Measurements from ENCODE around the gene MAP2K1. TPM values are rescaled to one million over a fixed set of nuclear protein-coding genes. Genes with fewer than 3 reads are reported as not detected.

MAP2K1 gene
- polyA plus RNA-seq, 1 of the 3 experiments (the other 2 are of a cell fraction), result 21.8 TPM

DNA sequence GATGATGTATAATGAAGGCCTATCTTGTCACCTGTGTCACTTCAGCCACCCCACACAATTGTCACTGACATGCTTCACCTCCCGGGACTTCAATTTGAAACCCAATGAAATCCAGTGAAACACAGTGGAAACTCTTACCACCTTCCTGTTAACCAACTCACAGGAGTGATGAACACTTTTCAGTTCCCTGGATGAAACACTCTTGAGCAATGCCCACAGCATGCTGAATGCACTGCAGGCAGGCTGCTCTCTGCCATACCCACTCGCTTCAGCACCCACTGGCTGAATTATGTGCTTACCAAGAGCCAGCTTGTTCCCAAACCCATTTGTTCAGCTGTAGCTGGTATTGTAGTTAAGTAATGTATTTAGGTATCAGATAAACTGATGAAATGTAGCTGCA is 47.0 kb downstream of the MAP2K1 start:
- Histone ChIP-seq H3K4me2 (no peak overlapping the region), H3K9me2 (no peaks in the 10 kb centered on the region), H3K9me3 (no peaks in the 10 kb centered on the region), H3K27ac (ENCODE audit: low read depth in 2 of 2, low read length in 1 of 2) (no peak overlapping the region), H3K4me1 (ENCODE audit: control insufficient read depth in 1 of 2, insufficient read depth in 2 of 2, low read depth in 1 of 2, low read length in 1 of 2) (no peaks in the 10 kb centered on the region; a peak in 1 of 4 replicates), H4K20me1 (ENCODE audit: insufficient read depth) (peaks cover 5% of the 10 kb centered on the region; the same call in 1 of the 2 replicates), H3F3A (replicated peaks; ENCODE audit: insufficient read depth) (peaks cover 3% of the 10 kb centered on the region), H3K36me3 (replicated peaks in 1 of 2; ENCODE audit: control insufficient read depth in 1 of 2, insufficient read depth in 2 of 2, low read length in 1 of 2) (peaks cover 14 to 22% of the 10 kb centered on the region in 2 experiments), H3K9ac (no peak overlapping the region), H3K79me2 (ENCODE audit: insufficient read depth) (peaks cover 47% of the 10 kb centered on the region), H3K27me3 (ENCODE audit: insufficient read depth) (no peaks in the 10 kb centered on the region), H2AFZ (ENCODE audit: low read depth) (no peak overlapping the region), H3K4me3 (ENCODE audit: low read depth in 2 of 2, low read length in 1 of 2) (no peak overlapping the region)
- no peak for DNase-seq
- no peak for TF ChIP-seq NFIC (IDR thresholded peaks at IDR 0.05; ENCODE audit: borderline replicate concordance)
- no peak for TF ChIP-seq FOXJ3 (CRISPR knock-in tag; IDR thresholded peaks at IDR 0.05)
- no peak for TF ChIP-seq RCOR1 (IDR thresholded peaks at IDR 0.05; ENCODE audit: low read length)
- no peak for TF ChIP-seq SIN3A (IDR thresholded peaks at IDR 0.05; ENCODE audit: borderline replicate concordance, low read depth, low read length)
- TF ChIP-seq POLR2AphosphoS5 (IDR thresholded peaks at IDR 0.05; ENCODE audit: low read depth, low read length), result no peak
- TF ChIP-seq, protein P1, sequence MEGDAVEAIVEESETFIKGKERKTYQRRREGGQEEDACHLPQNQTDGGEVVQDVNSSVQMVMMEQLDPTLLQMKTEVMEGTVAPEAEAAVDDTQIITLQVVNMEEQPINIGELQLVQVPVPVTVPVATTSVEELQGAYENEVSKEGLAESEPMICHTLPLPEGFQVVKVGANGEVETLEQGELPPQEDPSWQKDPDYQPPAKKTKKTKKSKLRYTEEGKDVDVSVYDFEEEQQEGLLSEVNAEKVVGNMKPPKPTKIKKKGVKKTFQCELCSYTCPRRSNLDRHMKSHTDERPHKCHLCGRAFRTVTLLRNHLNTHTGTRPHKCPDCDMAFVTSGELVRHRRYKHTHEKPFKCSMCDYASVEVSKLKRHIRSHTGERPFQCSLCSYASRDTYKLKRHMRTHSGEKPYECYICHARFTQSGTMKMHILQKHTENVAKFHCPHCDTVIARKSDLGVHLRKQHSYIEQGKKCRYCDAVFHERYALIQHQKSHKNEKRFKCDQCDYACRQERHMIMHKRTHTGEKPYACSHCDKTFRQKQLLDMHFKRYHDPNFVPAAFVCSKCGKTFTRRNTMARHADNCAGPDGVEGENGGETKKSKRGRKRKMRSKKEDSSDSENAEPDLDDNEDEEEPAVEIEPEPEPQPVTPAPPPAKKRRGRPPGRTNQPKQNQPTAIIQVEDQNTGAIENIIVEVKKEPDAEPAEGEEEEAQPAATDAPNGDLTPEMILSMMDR (IDR thresholded peaks at IDR 0.05), result no peak
- no peak for TF ChIP-seq TEAD4 (IDR thresholded peaks at IDR 0.05; ENCODE audit: borderline replicate concordance, insufficient read depth)
- TF ChIP-seq, protein P2, sequence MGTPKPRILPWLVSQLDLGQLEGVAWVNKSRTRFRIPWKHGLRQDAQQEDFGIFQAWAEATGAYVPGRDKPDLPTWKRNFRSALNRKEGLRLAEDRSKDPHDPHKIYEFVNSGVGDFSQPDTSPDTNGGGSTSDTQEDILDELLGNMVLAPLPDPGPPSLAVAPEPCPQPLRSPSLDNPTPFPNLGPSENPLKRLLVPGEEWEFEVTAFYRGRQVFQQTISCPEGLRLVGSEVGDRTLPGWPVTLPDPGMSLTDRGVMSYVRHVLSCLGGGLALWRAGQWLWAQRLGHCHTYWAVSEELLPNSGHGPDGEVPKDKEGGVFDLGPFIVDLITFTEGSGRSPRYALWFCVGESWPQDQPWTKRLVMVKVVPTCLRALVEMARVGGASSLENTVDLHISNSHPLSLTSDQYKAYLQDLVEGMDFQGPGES (IDR thresholded peaks at IDR 0.05; ENCODE audit: low read depth, low read length), result no peak
- TF ChIP-seq RAD21 (IDR thresholded peaks at IDR 0.05; ENCODE audit: low read length), result no peak
- no peak for TF ChIP-seq EZH2phosphoT487 (IDR thresholded peaks at IDR 0.05; ENCODE audit: borderline replicate concordance, low read depth)
- TF ChIP-seq, protein P3, sequence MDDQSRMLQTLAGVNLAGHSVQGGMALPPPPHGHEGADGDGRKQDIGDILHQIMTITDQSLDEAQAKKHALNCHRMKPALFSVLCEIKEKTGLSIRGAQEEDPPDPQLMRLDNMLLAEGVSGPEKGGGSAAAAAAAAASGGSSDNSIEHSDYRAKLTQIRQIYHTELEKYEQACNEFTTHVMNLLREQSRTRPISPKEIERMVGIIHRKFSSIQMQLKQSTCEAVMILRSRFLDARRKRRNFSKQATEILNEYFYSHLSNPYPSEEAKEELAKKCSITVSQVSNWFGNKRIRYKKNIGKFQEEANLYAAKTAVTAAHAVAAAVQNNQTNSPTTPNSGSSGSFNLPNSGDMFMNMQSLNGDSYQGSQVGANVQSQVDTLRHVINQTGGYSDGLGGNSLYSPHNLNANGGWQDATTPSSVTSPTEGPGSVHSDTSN (IDR thresholded peaks at IDR 0.05), result no peak
- TF ChIP-seq NRF1 (IDR thresholded peaks at IDR 0.05; ENCODE audit: low read depth, low read length), result no peak
- no peak for TF ChIP-seq JUND (IDR thresholded peaks at IDR 0.05)
- TF ChIP-seq RFX5 (IDR thresholded peaks at IDR 0.05; ENCODE audit: low read length), result no peak
- WGBS (ENCODE audit: low lambda C conversion rate), result 86% methylated on average over 2 of the region's 2 CpGs
- ChIA-PET POLR2A (no interaction called here), CTCF (no interaction called here)

DNA sequence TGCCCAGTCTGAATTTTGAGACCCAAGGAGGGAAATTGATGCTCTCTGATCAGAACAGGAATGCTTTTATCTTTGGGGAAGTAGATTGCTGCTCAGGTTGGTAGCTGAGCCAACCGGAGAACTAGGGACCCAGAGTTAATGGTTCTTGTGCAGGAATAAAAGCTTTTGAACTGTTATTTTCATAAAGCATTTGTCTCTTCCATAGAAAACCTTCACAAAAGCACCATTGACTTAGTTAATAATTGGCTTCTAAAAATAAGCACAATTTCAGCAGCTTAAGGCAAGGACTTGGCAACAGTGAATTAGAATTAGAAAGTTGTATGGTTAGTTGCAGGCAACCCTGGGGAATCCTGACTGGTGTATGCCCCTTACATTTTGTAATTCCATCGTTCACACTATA is 53.8 kb downstream of the MAP2K1 start:
- H3K4me3 ChIP-seq (ENCODE audit: low read depth in 2 of 2, low read length in 1 of 2), result no peak overlapping the region
- no peaks in the 10 kb centered on the region for H4K20me1 ChIP-seq (ENCODE audit: insufficient read depth)
- 98% methylated on average over 2 of the region's 2 CpGs for WGBS (ENCODE audit: low lambda C conversion rate)
- H3K27me3 ChIP-seq (ENCODE audit: insufficient read depth), result no peaks in the 10 kb centered on the region
- H3K4me1 ChIP-seq (ENCODE audit: control insufficient read depth in 1 of 2, insufficient read depth in 2 of 2, low read depth in 1 of 2, low read length in 1 of 2), result no peaks in the 10 kb centered on the region
- H3K9ac ChIP-seq, result no peak overlapping the region
- no peaks in the 10 kb centered on the region for H3K9me3 ChIP-seq
- no peak for DNase-seq
- H3K27ac ChIP-seq (ENCODE audit: low read depth in 2 of 2, low read length in 1 of 2), result no peak overlapping the region
- H3K9me2 ChIP-seq, result no peaks in the 10 kb centered on the region
- no peak overlapping the region for H2AFZ ChIP-seq (ENCODE audit: low read depth)
- peaks cover 22 to 27% of the 10 kb centered on the region in 2 experiments for H3K36me3 ChIP-seq (replicated peaks in 1 of 2; ENCODE audit: control insufficient read depth in 1 of 2, insufficient read depth in 2 of 2, low read length in 1 of 2)
- no peak overlapping the region for H3K4me2 ChIP-seq
- no peak for TF ChIP-seq RFX5 (IDR thresholded peaks at IDR 0.05; ENCODE audit: low read length)
- no peak for TF ChIP-seq EP300 (IDR thresholded peaks at IDR 0.05; ENCODE audit: borderline replicate concordance in 1 of 2, low read depth in 1 of 2, low read length in 1 of 2)
- no peak for TF ChIP-seq TAF1 (IDR thresholded peaks at IDR 0.05; ENCODE audit: borderline replicate concordance, low read depth, low read length)
- no peak for TF ChIP-seq GABPA (IDR thresholded peaks at IDR 0.05; ENCODE audit: low read depth)
- TF ChIP-seq NRF1 (IDR thresholded peaks at IDR 0.05; ENCODE audit: low read depth, low read length), result no peak
- no peak for TF ChIP-seq FOSL2 (IDR thresholded peaks at IDR 0.05; ENCODE audit: borderline replicate concordance, low read depth)
- TF ChIP-seq, protein P4, sequence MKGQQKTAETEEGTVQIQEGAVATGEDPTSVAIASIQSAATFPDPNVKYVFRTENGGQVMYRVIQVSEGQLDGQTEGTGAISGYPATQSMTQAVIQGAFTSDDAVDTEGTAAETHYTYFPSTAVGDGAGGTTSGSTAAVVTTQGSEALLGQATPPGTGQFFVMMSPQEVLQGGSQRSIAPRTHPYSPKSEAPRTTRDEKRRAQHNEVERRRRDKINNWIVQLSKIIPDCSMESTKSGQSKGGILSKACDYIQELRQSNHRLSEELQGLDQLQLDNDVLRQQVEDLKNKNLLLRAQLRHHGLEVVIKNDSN (IDR thresholded peaks at IDR 0.05; ENCODE audit: borderline replicate concordance, low read depth), result no peak
- TF ChIP-seq, protein P5, sequence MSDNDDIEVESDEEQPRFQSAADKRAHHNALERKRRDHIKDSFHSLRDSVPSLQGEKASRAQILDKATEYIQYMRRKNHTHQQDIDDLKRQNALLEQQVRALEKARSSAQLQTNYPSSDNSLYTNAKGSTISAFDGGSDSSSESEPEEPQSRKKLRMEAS (IDR thresholded peaks at IDR 0.05; ENCODE audit: low read depth), result no peak
- no peak for TF ChIP-seq EZH2phosphoT487 (IDR thresholded peaks at IDR 0.05; ENCODE audit: borderline replicate concordance, low read depth)
- TF ChIP-seq, protein P3 (IDR thresholded peaks at IDR 0.05), result no peak
- no peak for TF ChIP-seq CHD2 (IDR thresholded peaks at IDR 0.05; ENCODE audit: low read length, partially characterized antibody)
- TF ChIP-seq GATA2 (CRISPR knock-in tag; IDR thresholded peaks at IDR 0.05), result no peak
- TF ChIP-seq POLR2AphosphoS5 (IDR thresholded peaks at IDR 0.05; ENCODE audit: low read depth, low read length), result no peak
- ChIA-PET CTCF (interaction anchor here (1.7 kb wide), 1 partner anchor 13 kb away, joined by 5 read pairs; no protein-coding TSS in a partner anchor), POLR2A (no interaction called here)
- H3K79me2 ChIP-seq (ENCODE audit: insufficient read depth), result no peaks in the 10 kb centered on the region; the same call in 1 of the 2 replicates
- no peaks in the 10 kb centered on the region for H3F3A ChIP-seq (replicated peaks; ENCODE audit: insufficient read depth)

Data from SK-N-SH (cell line).